ENCODE measurements around the gene SLC2A9.
"Not testable (repeated sequence)": the region's sequence is repeated elsewhere in the genome, so short reads cannot be mapped to it uniquely, and the experiment has no call there.

The SLC2A9 gene

DNA sequence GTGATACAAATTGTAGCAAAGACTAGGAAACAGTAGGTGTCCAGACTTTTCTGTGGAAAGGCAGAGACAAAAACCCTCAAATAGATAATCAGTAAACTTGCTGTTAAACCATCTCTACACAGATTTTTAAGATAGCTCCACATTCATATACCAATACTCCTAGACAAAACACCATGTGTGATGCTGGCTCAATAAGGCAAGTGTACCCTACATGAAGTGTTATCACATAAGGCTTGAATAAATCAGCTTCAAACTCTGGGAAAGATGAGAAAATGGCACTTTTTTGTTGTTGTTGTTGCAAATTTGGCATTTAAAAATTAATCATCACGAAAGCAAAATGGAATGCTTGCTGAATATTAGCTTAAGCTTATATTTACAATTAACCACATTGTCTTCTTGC is 194.7 kb downstream of the SLC2A9 start:
- DNase-seq (ENCODE audit: low read depth, low spot score) = no peak

DNA sequence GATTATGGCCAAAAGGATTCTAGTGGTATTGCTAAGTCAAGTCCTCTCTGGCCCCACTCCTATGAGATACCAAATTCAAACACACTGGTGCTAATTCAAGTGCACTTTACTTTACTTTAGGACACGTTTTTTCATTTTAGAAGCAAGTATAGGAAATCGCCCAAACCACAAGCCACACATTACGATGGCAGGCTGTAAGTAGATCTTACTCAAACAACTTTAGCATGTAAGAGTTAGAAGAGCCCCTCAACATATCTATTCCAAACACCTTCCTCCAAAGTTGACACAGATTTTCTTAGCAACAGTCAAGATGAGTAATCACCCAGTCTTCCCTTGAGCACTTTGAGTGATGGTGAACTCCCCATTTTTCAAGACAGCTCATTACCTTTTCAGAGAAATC is 196.2 kb downstream of the SLC2A9 start:
- no peak for DNase-seq (ENCODE audit: low read depth, low spot score)

DNA sequence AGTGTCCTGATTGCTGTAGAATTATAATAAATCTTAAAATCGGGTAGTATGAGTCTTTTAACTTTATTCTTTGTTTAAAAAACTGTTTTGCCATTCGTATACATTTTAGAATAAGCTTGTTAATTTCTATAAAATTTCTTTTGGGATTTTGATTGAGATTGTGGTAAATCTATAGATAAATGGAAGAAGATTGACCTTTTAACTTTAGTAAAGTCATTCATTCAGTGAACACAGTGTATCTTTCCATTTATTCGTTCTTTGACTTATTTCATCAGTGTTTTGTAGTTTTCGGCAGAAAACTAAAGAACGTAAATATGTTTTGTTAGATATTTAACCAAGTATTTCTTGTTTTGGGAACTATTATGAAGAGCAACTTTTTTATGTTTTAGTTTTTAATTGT is 201.0 kb downstream of the SLC2A9 start:
- no peak for DNase-seq (ENCODE audit: low read depth, low spot score)

GRCh38 chr4:9816285-9816684 is 205.0 kb downstream of the SLC2A9 start:
- no peak for DNase-seq (ENCODE audit: low read depth, low spot score)

GRCh38 chr4:9812501-9813340 is 208.6 kb downstream of the SLC2A9 start:
- DNase-seq (ENCODE audit: low read depth, low spot score) = no peak

DNA sequence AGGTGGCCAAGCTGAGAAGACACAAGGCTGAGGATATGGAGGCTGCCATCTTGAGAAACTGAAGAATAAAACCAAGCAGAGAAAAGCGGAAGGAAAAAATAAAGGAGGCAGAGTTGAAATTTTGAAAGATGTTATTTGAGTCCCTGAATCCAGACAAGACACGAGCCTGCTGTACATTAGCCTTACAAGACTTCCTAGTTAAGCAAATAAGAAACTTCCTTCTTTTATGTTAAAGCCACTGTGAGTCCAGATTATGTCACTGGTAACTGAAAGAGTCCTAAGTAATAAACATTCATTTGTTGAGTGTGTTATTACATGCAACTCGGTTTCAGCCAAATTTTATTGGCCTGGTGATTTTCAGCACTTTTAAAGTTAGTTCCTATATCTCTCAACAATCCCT is 209.5 kb downstream of the SLC2A9 start:
- no peak for DNase-seq (ENCODE audit: low read depth, low spot score)

- DNase-seq (ENCODE audit: low read depth, low spot score) = no peak
Measured at GRCh38 chr4:9808077-9808476, 213.2 kb downstream of the SLC2A9 start.

DNA sequence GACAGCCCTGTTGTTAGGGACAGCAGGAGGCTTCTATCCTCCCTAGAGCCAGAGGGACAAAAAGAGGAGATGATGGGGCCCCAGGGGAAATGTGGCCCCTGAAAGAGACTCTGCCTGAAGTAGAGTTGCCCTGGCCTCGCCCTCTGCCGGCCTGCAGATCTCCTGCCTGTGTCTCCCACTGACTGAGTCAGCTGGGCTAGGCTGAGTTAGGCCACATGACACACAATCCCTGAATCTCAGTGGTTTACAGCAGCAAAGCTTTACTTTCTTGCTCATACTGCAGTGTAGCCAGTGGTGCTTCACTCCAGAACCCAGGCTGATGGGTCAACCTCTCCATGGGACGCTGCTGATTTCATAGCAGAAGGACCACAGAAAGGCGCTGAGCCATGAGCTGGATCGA is 216.4 kb downstream of the SLC2A9 start:
- no peak for DNase-seq (ENCODE audit: low read depth, low spot score)

DNA sequence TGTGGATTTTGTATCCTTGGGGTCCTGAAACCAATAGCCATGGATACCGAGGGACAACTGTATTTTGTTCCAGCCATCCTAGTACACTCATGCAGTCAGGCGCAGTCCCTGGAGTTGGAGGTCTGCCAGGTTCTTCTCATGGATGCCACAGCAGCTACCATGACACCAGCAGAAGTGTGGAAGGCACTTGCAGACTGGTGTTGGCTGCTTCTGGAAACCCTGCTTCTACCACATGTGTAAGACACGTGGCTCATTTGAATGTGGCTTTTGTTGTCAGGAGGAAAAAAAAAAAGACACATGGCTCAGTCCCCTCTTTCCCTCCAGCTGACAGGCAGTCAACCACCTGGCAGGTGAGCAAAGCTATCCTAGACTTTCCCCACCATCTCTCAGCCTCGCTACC is 220.4 kb downstream of the SLC2A9 start:
- DNase-seq (ENCODE audit: low read depth, low spot score) = no peak

DNA sequence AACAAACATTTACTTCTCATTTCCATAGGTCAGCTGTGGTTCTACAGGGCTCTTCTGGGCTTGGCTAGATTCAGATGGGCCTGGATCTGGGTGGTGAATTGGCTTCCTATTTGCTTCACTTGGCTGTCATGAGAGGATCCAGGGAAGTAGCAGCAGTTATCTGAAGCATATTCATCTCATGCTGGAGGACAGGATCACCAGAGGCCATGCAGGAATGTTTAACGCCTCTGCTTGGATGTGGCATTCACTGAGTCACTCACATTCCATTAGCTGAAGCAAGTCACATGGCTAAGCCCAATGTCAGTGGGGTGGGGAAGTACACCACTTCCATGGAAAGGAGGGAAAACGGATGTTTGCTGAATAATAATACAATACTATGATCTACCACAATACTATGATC is 224.7 kb downstream of the SLC2A9 start:
- not testable (repeated sequence) for DNase-seq (ENCODE audit: low read depth, low spot score)

- DNase-seq (ENCODE audit: low read depth, low spot score) = no peak
Measured at GRCh38 chr4:9792381-9792780, 228.9 kb downstream of the SLC2A9 start.

GRCh38 chr4:9785891-9786290 is 235.4 kb downstream of the SLC2A9 start:
- not testable (repeated sequence) for DNase-seq (ENCODE audit: low read depth, low spot score)

DNA sequence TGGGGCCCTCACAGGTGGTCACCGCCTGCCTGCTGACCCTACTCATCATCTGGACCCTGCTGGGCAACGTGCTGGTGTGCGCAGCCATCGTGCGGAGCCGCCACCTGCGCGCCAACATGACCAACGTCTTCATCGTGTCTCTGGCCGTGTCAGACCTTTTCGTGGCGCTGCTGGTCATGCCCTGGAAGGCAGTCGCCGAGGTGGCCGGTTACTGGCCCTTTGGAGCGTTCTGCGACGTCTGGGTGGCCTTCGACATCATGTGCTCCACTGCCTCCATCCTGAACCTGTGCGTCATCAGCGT is 239.2 kb downstream of the SLC2A9 start:
- DNase-seq (ENCODE audit: low read depth, low spot score) = no peak

GRCh38 chr4:9781343-9782135 is 239.8 kb downstream of the SLC2A9 start, which contains the start of gene DRD5:
Gene DRD5, plus strand, starts transcription at chr4:9781634. Its CDS starts 396 bp downstream, at chr4:9782030.
- DNase-seq (ENCODE audit: low read depth, low spot score) = no peak
